Subcutaneous abdominal adipose tissue (tissue), 5 donors: ENCODE results near the gene REC8.

Experiments
- H3K27ac ChIP-seq: one replicate; pipeline ENCODE4 v1.7.0; 2013; ENCODE audit warnings: low read depth, mild to moderate bottlenecking, inconsistent platforms, low read length, moderate library complexity
- H3K27me3 ChIP-seq, 5 donors: one replicate each; pipeline ENCODE4 v1.7.0; 2013; ENCODE audit warnings: low read length in 5 of 5, inconsistent platforms in 1 of 5; ENCODE audit not compliant: control insufficient read depth in 5 of 5, insufficient read depth in 4 of 5
- H3K36me3 ChIP-seq, 5 donors: one replicate each; pipeline ENCODE4 v1.7.0; 2013; ENCODE audit warnings: low read length in 5 of 5; ENCODE audit not compliant: control insufficient read depth in 5 of 5, insufficient read depth in 5 of 5
- H3K4me1 ChIP-seq, 5 donors: one replicate each; pipeline ENCODE4 v1.7.0; 2013; ENCODE audit warnings: low read length in 5 of 5, mild to moderate bottlenecking in 3 of 5, moderate library complexity in 1 of 5; ENCODE audit not compliant: control insufficient read depth in 5 of 5, insufficient read depth in 5 of 5
- H3K4me3 ChIP-seq, 5 donors: one replicate each; pipeline ENCODE4 v1.7.0; 2013; ENCODE audit warnings: low read length in 5 of 5, low read depth in 1 of 5
- H3K9ac ChIP-seq, 5 donors: one replicate each; pipeline ENCODE4 v1.7.0; 2013; ENCODE audit warnings: low read length in 5 of 5, mild to moderate bottlenecking in 4 of 5, moderate library complexity in 3 of 5
- H3K9me3 ChIP-seq, 5 donors: one replicate each; pipeline ENCODE4 v1.7.0; 2013; ENCODE audit warnings: low read length in 5 of 5; ENCODE audit not compliant: control insufficient read depth in 5 of 5
- donor health status: healthy.
- donor health status: healthy.
- donor health status: healthy.
- donor health status: healthy.
- donor health status: healthy.

Gene REC8

GRCh38 chr14:24156840-24157239 is 15.0 kb upstream of the REC8 start:
- no peak overlapping the region for H3K27ac ChIP-seq
- no peak overlapping the region for H3K4me3 ChIP-seq
- no peaks in the 10 kb centered on the region for H3K27me3 ChIP-seq
- H3K4me1 ChIP-seq, result peaks cover 5 to 17% (median 13%) of the 10 kb centered on the region in 5 donors
- peaks cover 15 to 70% (median 58%) of the 10 kb centered on the region in 5 donors for H3K36me3 ChIP-seq
- H3K9me3 ChIP-seq, result no peaks in the 10 kb centered on the region
- H3K9ac ChIP-seq, result peak overlapping the region in 1 of 5 donors; percentile 19

DNA sequence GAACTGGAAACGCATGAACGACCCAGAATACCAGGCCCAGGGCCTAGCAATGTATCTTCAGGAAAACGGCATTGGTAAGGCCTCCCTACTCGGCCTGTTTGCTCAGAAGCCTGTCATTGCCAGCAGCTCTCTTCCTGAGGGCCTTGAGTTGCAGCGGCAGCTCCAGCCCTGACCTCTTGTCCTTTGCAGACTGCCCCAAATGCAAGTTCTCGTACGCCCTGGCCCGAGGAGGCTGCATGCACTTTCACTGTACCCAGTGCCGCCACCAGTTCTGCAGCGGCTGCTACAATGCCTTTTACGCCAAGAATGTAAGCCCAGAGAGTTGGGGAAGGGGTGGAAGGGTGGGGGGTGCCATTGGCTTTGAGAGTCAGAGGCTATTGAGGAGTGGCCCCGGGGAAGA is 14.5 kb upstream of the REC8 start:
- Histone ChIP-seq H3K4me3 (no peak overlapping the region), H3K27ac (no peak overlapping the region)

GRCh38 chr14:24159777-24160498 is 11.9 kb upstream of the REC8 start:
- H3K4me3 ChIP-seq, result no peak overlapping the region
- peaks cover 11 to 73% (median 66%) of the 10 kb centered on the region in 5 donors for H3K36me3 ChIP-seq
- H3K27me3 ChIP-seq, result no peaks in the 10 kb centered on the region
- H3K9me3 ChIP-seq, result no peaks in the 10 kb centered on the region
- H3K4me1 ChIP-seq, result peaks cover 9 to 34% (median 29%) of the 10 kb centered on the region in 5 donors
- H3K27ac ChIP-seq, result peak overlapping the region; percentile 93
- no peak overlapping the region for H3K9ac ChIP-seq

More for the DNA sequence above, 14.5 kb upstream of the REC8 start:
- H3K4me1 ChIP-seq, result peaks cover 7 to 22% (median 18%) of the 10 kb centered on the region in 5 donors
- peaks cover 15 to 65% (median 55%) of the 10 kb centered on the region in 5 donors for H3K36me3 ChIP-seq
- H3K9me3 ChIP-seq, result no peaks in the 10 kb centered on the region
- no peaks in the 10 kb centered on the region for H3K27me3 ChIP-seq
- H3K9ac ChIP-seq, result peak overlapping the region in 1 of 5 donors; percentile 19

DNA sequence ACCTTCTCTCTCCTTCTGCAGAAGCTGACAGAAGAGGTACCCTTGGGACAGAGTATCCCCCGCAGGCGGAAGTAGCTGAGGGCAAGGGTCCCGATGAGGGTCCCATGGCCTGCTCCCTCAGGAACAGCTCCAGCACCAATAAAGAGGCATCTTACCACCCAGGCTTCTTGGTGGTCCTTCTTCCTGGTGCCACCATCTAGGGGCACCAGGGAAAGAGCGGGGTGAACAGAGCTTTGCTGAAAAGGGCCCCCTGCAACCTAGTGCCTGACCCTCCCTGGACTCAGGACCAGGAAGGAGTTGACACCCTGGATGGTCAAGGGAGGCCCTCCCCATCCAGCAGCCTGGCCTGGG is 11.4 kb upstream of the REC8 start:
- Histone ChIP-seq H3K9me3 (no peaks in the 10 kb centered on the region), H3K4me3 (no peak overlapping the region), H3K27me3 (no peaks in the 10 kb centered on the region), H3K4me1 (peaks cover 9 to 33% (median 29%) of the 10 kb centered on the region in 5 donors), H3K9ac (peak overlapping the region in 2 of 5 donors; percentile 44 to 93), H3K27ac (peak overlapping the region; percentile 93), H3K36me3 (peaks cover 11 to 73% (median 66%) of the 10 kb centered on the region in 5 donors)

DNA sequence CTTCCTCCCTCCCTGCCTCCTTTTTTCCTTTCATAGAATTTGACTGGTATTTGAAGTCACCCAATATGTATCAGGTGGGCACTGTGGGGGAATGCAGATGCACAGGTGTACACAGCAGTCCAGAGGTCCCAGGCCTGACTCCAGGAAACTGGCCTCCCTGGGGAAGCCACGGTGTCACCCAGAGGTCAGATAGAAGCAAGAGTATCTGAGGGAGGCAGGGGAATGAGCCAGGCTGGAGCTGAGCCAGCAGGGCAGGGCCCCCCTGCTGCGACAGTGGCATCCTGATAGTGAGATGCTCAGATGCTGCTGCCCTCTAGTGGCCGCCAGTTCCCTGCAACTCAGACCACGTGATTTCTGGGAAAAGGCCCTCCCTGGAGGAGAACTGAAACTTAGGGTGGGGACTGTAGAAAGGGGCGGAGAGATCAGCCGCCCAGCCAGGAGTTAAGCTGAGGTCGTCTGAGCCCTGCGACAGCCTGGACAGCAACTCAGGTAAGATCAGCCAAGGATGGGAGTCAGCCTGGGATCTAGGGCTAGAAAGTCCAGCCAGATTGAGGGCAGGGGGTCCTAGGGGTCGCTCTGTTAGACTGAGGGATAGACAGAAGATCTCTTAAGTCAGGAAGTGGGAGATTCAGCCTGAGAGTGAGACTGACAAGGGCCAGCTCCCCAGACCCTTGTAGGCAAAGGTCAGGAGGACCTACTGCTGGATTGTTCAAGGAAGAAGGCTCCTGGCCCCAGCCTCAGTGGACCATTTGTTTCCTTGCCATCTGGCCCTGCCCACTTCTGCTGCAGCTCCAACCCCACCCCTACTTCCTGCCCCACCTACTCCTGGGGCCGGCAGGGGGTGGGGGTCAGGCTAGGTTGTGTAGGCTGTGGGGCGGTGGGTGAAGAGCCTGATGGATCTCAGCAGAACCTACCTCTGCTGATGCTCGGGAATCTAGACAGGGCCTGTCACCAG is 10.8 kb upstream of the REC8 start, which contains the start of gene IRF9:
Gene IRF9, plus strand, starts transcription at position 416 of the 955 bp plus-strand sequence. CDS start 880 bp downstream, outside the sequence.
- no peaks in the 10 kb centered on the region for H3K27me3 ChIP-seq
- H3K27ac ChIP-seq, result peak within 1 kb of the TSS; percentile 93
- H3K36me3 ChIP-seq, result peaks cover 8 to 73% (median 66%) of the 10 kb centered on the region in 5 donors
- H3K4me3 ChIP-seq, result peak within 1 kb of the TSS; percentile 83 to 97 (median 91)
- peak within 1 kb of the TSS; percentile 90 to 97 (median 93) for H3K9ac ChIP-seq
- H3K4me1 ChIP-seq, result peaks cover 9 to 31% (median 29%) of the 10 kb centered on the region in 5 donors
- no peaks in the 10 kb centered on the region for H3K9me3 ChIP-seq

- Histone ChIP-seq H3K27me3 (no peaks in the 10 kb centered on the region), H3K9ac (peak overlapping the region; percentile 74 to 97 (median 90)), H3K4me1 (peaks cover 9 to 31% (median 29%) of the 10 kb centered on the region in 5 donors), H3K36me3 (peaks cover 7 to 72% (median 66%) of the 10 kb centered on the region in 5 donors), H3K27ac (peak overlapping the region; percentile 93), H3K9me3 (no peaks in the 10 kb centered on the region), H3K4me3 (peak overlapping the region; percentile 83 to 97 (median 91))
These were observed 9.8 kb upstream of the REC8 start for GRCh38 chr14:24162093-24162492.

GRCh38 chr14:24164518-24164991 is 7.3 kb upstream of the REC8 start:
- no peaks in the 10 kb centered on the region for H3K27me3 ChIP-seq
- H3K4me3 ChIP-seq, result no peak overlapping the region
- no peaks in the 10 kb centered on the region for H3K9me3 ChIP-seq
- H3K36me3 ChIP-seq, result peaks cover 5 to 70% (median 63%) of the 10 kb centered on the region in 5 donors
- peaks cover 9 to 31% (median 29%) of the 10 kb centered on the region in 5 donors for H3K4me1 ChIP-seq
- no peak overlapping the region for H3K27ac ChIP-seq
- H3K9ac ChIP-seq, result no peak overlapping the region

GRCh38 chr14:24165785-24166184 is 6.1 kb upstream of the REC8 start:
- no peak overlapping the region for H3K9ac ChIP-seq
- H3K4me3 ChIP-seq, result no peak overlapping the region
- peaks cover 5 to 65% (median 59%) of the 10 kb centered on the region in 5 donors for H3K36me3 ChIP-seq
- peaks cover 9 to 25% (median 24%) of the 10 kb centered on the region in 5 donors for H3K4me1 ChIP-seq
- H3K9me3 ChIP-seq, result no peaks in the 10 kb centered on the region
- no peaks in the 10 kb centered on the region for H3K27me3 ChIP-seq
- no peak overlapping the region for H3K27ac ChIP-seq

- peaks cover 2 to 19% (median 14%) of the 10 kb centered on the region in 5 donors for H3K4me1 ChIP-seq
- H3K9me3 ChIP-seq, result no peaks in the 10 kb centered on the region
- H3K27ac ChIP-seq, result no peak overlapping the region
- no peaks in the 10 kb centered on the region for H3K27me3 ChIP-seq
- H3K9ac ChIP-seq, result no peak overlapping the region
- no peak overlapping the region for H3K4me3 ChIP-seq
- peaks cover 5 to 69% (median 58%) of the 10 kb centered on the region in 5 donors for H3K36me3 ChIP-seq
These were observed 4.3 kb upstream of the REC8 start for GRCh38 chr14:24167469-24168114.
